Measurements from ENCODE around the gene TIAM2. TPM values are rescaled to one million over a fixed set of nuclear protein-coding genes. Genes with fewer than 3 reads are reported as not detected.

TIAM2 gene
- polyA plus RNA-seq, 3 donors, result 19.2 to 22.9 (median 19.5) TPM

GRCh38 chr6:155270561-155271091 lies 275.5 kb downstream of the TIAM2 start:
- DNase-seq (ENCODE audit: low read depth in 3 of 3, low spot score in 2 of 3), result no peak

DNA sequence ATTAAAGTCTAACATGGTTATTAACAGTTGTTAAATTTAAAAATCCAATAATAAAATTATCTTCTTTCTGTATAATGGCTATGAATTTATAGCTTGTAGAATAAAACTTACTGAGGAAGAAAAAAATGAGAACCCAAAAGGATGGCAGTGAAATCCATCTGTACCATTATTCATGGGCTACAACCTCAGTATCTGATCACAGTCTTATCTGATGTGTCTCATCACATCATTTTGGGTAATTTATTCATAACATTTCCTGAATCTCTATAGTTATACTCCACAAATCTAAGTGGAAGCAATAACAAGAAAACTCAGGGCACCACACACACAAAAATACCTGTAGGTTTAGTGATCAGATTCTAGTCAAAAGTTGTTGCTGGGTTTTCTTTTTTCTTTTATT lies 276.0 kb downstream of the TIAM2 start:
- no peak for DNase-seq (ENCODE audit: low read depth in 3 of 3, low spot score in 2 of 3)

GRCh38 chr6:155272353-155273232 lies 277.5 kb downstream of the TIAM2 start:
- peak in 1 of 3 donors; percentile 10 for DNase-seq (ENCODE audit: low read depth in 3 of 3, low spot score in 2 of 3)

- DNase-seq (ENCODE audit: low read depth in 3 of 3, low spot score in 2 of 3), result no peak
Observed at GRCh38 chr6:155273431-155273830, 278.3 kb downstream of the TIAM2 start.

DNA sequence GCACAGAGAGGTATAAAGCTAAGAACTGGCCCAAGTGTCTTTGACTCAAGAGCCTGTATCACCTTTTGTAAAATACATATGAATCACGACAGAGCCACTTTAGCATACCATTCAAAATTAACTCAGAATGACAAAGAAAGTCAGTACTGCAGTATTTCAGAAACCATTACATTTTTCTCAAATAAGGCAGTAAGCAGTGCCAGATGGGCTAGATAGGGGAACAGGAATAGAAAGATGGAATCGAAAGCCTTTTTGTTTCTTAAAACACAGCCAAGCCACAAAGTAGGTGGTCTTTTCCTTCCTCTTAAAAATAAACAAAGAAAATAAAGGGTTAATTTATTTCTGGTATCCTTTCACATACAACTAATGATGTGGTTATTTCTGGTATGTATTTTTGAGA lies 279.0 kb downstream of the TIAM2 start:
- no peak for DNase-seq (ENCODE audit: low read depth in 3 of 3, low spot score in 2 of 3)

GRCh38 chr6:155274533-155274932 lies 279.4 kb downstream of the TIAM2 start:
- DNase-seq (ENCODE audit: low read depth in 3 of 3, low spot score in 2 of 3), result no peak

GRCh38 chr6:155275808-155276480 lies 280.8 kb downstream of the TIAM2 start:
- no peak for DNase-seq (ENCODE audit: low read depth in 3 of 3, low spot score in 2 of 3)

DNA sequence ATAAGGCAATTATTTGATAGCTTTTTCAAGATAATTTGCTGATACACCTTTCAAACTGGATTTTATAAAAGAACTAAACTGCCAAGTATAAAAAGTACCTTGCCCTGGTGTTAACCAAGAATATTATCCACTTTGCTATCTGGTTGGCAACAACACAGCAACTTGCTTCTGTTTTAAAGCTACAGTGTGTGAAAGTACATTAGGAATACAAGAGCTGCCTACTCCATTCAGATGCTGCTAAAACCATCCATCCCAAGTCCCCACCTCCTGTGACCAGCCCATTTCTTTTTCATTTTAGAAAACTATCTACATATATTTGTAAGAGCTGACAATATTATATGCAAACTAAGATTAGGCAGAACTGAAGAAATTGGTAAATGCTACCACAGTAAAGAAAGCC lies 281.5 kb downstream of the TIAM2 start:
- DNase-seq (ENCODE audit: low read depth in 3 of 3, low spot score in 2 of 3), result no peak

GRCh38 chr6:155278319-155279049 lies 283.4 kb downstream of the TIAM2 start:
- no peak for DNase-seq (ENCODE audit: low read depth in 3 of 3, low spot score in 2 of 3)

DNA sequence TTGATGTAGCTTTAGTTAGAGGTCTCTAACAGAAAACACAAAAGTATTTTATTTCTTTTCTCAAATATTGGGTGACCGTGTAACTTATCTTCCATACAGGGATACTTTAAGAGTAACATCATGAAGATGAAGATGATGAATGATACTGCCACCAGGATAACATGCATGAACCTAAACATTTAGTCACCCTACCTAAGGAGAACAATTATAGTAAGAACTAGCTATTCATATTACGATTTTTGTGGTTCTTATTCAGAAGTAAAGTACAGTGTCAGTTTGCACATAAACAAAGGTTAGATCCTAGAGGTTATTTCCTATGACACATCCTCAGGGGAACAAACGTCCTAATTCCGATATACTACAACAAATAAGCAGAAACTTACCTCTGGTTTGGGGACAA lies 289.7 kb downstream of the TIAM2 start:
- DNase-seq (ENCODE audit: low read depth in 3 of 3, low spot score in 2 of 3), result no peak

DNA sequence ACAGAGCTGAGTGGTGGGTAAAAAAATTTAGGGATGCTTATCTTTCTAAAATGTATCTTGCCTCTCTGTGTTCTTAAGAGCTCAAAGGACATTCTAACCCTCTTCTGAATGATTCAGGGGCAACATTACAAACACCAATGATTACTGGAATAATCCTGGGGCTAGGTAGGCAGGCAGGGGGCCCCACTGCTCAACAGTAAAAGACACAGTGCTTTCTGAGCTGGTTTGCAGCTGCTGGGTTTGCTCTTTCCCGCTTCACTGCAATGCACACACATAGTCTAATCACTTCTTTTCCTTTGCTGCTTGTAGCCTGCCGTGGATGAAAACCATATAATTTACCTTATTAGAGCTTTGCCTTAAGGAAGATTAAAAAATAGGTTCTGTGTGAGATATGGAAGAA lies 292.6 kb downstream of the TIAM2 start:
- DNase-seq (ENCODE audit: low read depth in 3 of 3, low spot score in 2 of 3), result no peak

DNA sequence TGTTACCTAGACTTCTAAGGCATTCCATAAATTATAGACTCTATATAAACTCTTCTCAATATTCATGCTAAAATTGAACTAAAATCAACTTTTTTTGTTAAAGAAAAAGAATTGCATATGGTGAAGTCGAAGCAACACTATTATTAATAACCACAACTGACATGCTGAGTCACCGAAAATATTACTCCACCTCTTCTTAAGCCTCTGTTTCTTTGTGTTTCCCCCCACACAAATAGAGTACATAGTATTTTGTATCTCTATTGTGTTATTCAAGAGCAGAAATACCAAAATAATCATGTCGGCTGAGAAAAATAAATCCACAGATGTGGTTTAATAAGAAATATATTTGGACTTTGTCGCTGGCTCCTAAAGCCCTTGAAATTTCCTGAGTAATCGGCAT lies 295.4 kb downstream of the TIAM2 start:
- no peak for DNase-seq (ENCODE audit: low read depth in 3 of 3, low spot score in 2 of 3)

- no peak for DNase-seq (ENCODE audit: low read depth in 3 of 3, low spot score in 2 of 3)
Observed at GRCh38 chr6:155291291-155291690, 296.2 kb downstream of the TIAM2 start.

GRCh38 chr6:155292711-155293110 lies 297.6 kb downstream of the TIAM2 start:
- no peak for DNase-seq (ENCODE audit: low read depth in 3 of 3, low spot score in 2 of 3)

DNA sequence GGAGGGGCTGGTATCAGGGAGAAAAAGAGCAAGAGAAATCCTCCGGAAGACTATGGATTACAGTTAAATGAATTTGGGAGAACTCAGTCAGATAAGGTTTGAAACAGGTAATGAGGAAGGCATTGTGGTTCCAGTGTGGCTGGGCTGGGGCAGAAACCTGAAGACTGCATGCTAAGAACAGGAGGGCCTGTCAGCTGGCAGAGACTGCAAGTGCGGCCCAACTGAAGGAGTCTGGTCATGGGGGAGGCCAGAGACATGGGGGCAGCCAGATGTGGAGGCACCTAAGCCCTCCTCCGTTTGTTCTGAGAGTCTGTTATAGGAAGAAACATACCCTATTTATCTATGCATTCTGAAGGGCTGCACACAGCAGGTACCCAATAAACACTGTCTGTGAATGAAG lies 302.6 kb downstream of the TIAM2 start:
- no peak for DNase-seq (ENCODE audit: low read depth in 3 of 3, low spot score in 2 of 3)

- no peak for DNase-seq (ENCODE audit: low read depth in 3 of 3, low spot score in 2 of 3)
Observed at GRCh38 chr6:155301867-155302266, 306.8 kb downstream of the TIAM2 start.

DNA sequence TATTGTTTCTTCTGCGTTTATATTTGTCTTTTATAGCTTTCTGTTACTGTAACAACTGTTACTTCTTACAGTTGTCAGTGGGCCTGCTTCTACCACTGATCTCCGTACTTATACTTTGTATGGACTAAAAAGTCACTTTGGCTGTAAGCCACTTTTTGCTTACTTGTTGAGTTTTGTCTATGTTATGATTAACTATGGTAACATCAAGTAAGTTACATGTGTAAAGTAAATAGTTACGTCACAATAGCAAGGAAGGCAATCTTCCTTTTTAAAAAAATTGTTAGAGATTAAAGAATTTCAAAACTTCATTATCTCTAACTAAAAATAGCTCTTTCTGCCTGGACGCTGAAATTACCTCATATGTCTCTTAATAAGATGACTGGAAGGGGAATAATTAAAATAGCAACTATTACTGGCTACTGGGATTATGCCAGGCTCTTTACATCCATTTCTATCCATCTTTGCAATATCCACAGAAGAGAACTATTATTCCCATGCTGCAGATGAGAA lies 308.3 kb downstream of the TIAM2 start:
- no peak for DNase-seq (ENCODE audit: low read depth in 3 of 3, low spot score in 2 of 3)

DNA sequence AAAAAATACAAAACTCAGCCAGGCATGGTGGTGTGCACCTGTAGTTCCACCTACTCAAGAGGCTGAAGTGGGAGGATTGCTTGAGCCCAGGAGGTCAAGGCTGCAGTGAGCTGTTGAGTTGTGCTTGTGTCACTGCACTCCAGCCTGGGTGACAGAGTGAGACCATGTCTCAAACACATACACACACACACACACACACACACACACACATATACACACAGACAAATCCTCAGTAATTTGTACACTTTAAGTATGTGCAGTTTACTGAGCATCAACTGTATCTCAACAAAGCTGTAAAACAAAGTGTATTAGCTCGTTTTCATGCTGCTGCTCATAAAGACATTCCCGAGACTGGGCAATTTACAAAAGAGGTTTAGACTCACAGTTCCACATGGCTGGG lies 311.8 kb downstream of the TIAM2 start:
- no peak for DNase-seq (ENCODE audit: low read depth in 3 of 3, low spot score in 2 of 3)

All from right renal cortex interstitium (tissue), 3 donors.